22Rv1 (cell line): ENCODE data around the gene EIF4E2.

Experiments used
- CTCF ChIP-seq: fragments of 450-650 bp; IDR thresholded peaks from 2 replicates; pipeline ENCODE4 v1.5.1; 2017; ENCODE audit warnings: mild to moderate bottlenecking
- ZFX ChIP-seq: fragments of 450-650 bp; IDR thresholded peaks from 2 replicates; pipeline ENCODE4 v1.6.1; 2017; ENCODE audit warnings: antibody characterized with exemption, borderline replicate concordance

GRCh38 chr2:232545511-232546375 is 4.7 kb upstream of the EIF4E2 start:
- no peak for TF ChIP-seq CTCF
- no peak for TF ChIP-seq ZFX
